ENCODE data around the gene OR51B5. TPM values are rescaled to one million over a fixed set of nuclear protein-coding genes. Genes with fewer than 3 reads are reported as not detected.

Gene OR51B5
- total and polyA plus RNA-seq, 2 of the 4 experiments (the other 2 are of a cell fraction), result 0.09 to 0.54 TPM

- Histone ChIP-seq H3K23ac (ENCODE audit: low read depth, low read length) (peak overlapping the region; percentile 80; the same call in 1 of the 2 replicates), H3K56ac (ENCODE audit: extremely low read depth, insufficient read depth, low read length) (0 out of 2 replicates have a peak overlapping the region, but pooled peaks have one; percentile 10), H3K9me1 (ENCODE audit: insufficient read depth, low read length) (no peaks in the 10 kb centered on the region), H3K4me1 (ENCODE audit: control insufficient read depth, insufficient read depth, low read length) (peaks cover 9% of the 10 kb centered on the region; the same call in 1 of the 2 replicates), H3K14ac (replicated peaks; ENCODE audit: low read depth, low read length) (peak overlapping the region; percentile 93; the same call in 1 of the 2 replicates), H4K91ac (ENCODE audit: insufficient read depth, low read depth, low read length) (peak overlapping the region; percentile 81), H3K27me3 (ENCODE audit: control insufficient read depth, insufficient read depth, low read length) (no peaks in the 10 kb centered on the region), H3K36me3 (ENCODE audit: control insufficient read depth, insufficient read depth, low read length) (no peaks in the 10 kb centered on the region), H4K5ac (ENCODE audit: low read depth, low read length) (peak overlapping the region; percentile 98), H3K4me2 (ENCODE audit: low read depth, low read length) (no peak overlapping the region), H3K79me1 (ENCODE audit: low read depth in 1 of 2, low read length in 2 of 2) (no peaks in the 10 kb centered on the region), H3K27ac (ENCODE audit: insufficient read depth, low read length) (peak overlapping the region; percentile 52), H3K4me3 (ENCODE audit: insufficient read depth, low read depth, low read length) (no peak overlapping the region), H3K9me3 (ENCODE audit: control insufficient read depth, insufficient read depth, low read length) (no peaks in the 10 kb centered on the region), H3K9ac (ENCODE audit: low read depth, low read length) (peak overlapping the region; percentile 54; the same call in 1 of the 2 replicates), H3K4ac (ENCODE audit: low read depth, low read length) (peak overlapping the region; percentile 90), H2BK15ac (ENCODE audit: low read depth, low read length) (peak overlapping the region; percentile 74; the same call in 2 of the 3 replicates), H4K20me1 (ENCODE audit: insufficient read depth, low read length) (no peaks in the 10 kb centered on the region), H2AFZ (replicated peaks; ENCODE audit: low read length, poor library complexity) (no peak overlapping the region), H2BK5ac (ENCODE audit: low read depth, low read length, poor library complexity, severe bottlenecking) (peak overlapping the region; percentile 99), H2AK9ac (replicated peaks; ENCODE audit: low read depth, low read length, poor library complexity) (no peak overlapping the region), H2BK120ac (ENCODE audit: low read depth, low read length) (peak overlapping the region; percentile 97), H2AK5ac (ENCODE audit: low read depth, low read length) (peak overlapping the region; percentile 85), H2BK20ac (ENCODE audit: low read depth, low read length) (peak overlapping the region; percentile 98), H3K18ac (ENCODE audit: low read depth, low read length) (peak overlapping the region; percentile 98), H4K8ac (ENCODE audit: low read depth in 2 of 2, low read length in 2 of 2) (peak overlapping the region; percentile 56 to 94)
- BruUV-seq (replicated peaks), result no TSS peak
- TF ChIP-seq POLR2A (IDR thresholded peaks at IDR 0.05; ENCODE audit: low read depth, low read length) (no peak), CEBPB (IDR thresholded peaks at IDR 0.05; ENCODE audit: low read depth, low read length) (peak; percentile 75)
- DNase-seq, result no peak
- in situ Hi-C loops (cut with MboI; ENCODE audit: low sequenced_read_pairs) (no loop called here), intact Hi-C loops (cut with micrococcal nuclease) (no loop called here), dilution Hi-C loops (cut with HindIII; ENCODE audit: low sequenced_read_pairs, unreplicated experiment) (no loop called here)
- no CpG with 5 or more reads among the region's 1 CpG for WGBS, 2 experiments (ENCODE audit: extremely low coverage in 2 of 2, insufficient read length in 1 of 2)
- no peak for ATAC-seq (ENCODE audit: low read depth)
- ChIA-PET POLR2A (ENCODE audit: unreplicated experiment) (no interaction called here), CTCF (interaction anchor here (0.9 kb wide), 1 partner anchor 14 kb away, joined by 3 read pairs; no protein-coding TSS in a partner anchor)
Measured at GRCh38 chr11:5349550-5349949, 6.2 kb upstream of the OR51B5 start.
